A549 (cell line): ENCODE data around the gene AUTS2.

Experiments used
- CEBPB ChIP-seq, 2 experiments: fragments of >200 bp in 1 of 2; sonication (Bioruptor Twin) in 1 of 2; formaldehyde crosslinking in 1 of 2; IDR thresholded peaks; 2 replicates each; pipeline ENCODE4 v1.6.1; 2012 to 2016
- CTCF ChIP-seq: fragments of >200 bp; sonication (Bioruptor Twin); formaldehyde crosslinking; IDR thresholded peaks from 3 replicates; pipeline ENCODE4 v1.5.1; 2016
- E2F6 ChIP-seq: IDR thresholded peaks from 2 replicates; pipeline ENCODE4 v1.6.1; 2012; ENCODE audit warnings: low read depth, borderline replicate concordance
- GATA3 ChIP-seq: IDR thresholded peaks from 2 replicates; pipeline ENCODE4 v1.6.1; 2012; ENCODE audit warnings: borderline replicate concordance
- HMGXB4 ChIP-seq: fragments of 250-450 bp; sonication (Bioruptor Pico); IDR thresholded peaks from 2 replicates; pipeline ENCODE4 v1.5.0; 2021; ENCODE audit warnings: mild to moderate bottlenecking, moderate library complexity, borderline replicate concordance
- JUNB ChIP-seq: fragments of >200 bp; sonication (Bioruptor Twin); formaldehyde crosslinking; IDR thresholded peaks from 2 replicates; pipeline ENCODE4 v1.6.1; 2016
- KDM1A ChIP-seq: fragments of 200-600 bp; sonication (generic); IDR thresholded peaks from 2 replicates; pipeline ENCODE4 v1.6.1; 2016; ENCODE audit warnings: low read depth, mild to moderate bottlenecking
- MAFK ChIP-seq: fragments of 450-650 bp; IDR thresholded peaks from 2 replicates; pipeline ENCODE4 v1.6.1; 2014; ENCODE audit not compliant: partially characterized antibody
- POLR2A ChIP-seq: IDR thresholded peaks from 2 replicates; pipeline ENCODE4 v1.6.1; 2012; ENCODE audit warnings: mild to moderate bottlenecking, low read length
- RAD21 ChIP-seq, 2 experiments: fragments of >200 bp in 1 of 2; sonication (Bioruptor Twin) in 1 of 2; formaldehyde crosslinking in 1 of 2; IDR thresholded peaks in 1 of 2; conservative IDR thresholded peaks in 1 of 2; 2 replicates in 1 of 2; 3 replicates in 1 of 2; pipeline ENCODE4 v1.6.1; 2012 to 2018; ENCODE audit warnings: inconsistent platforms in 1 of 2
- REST ChIP-seq: fragments of 200-600 bp; sonication (generic); IDR thresholded peaks from 2 replicates; pipeline ENCODE4 v1.6.1; 2016; ENCODE audit warnings: antibody characterized with exemption, mild to moderate bottlenecking, moderate library complexity
- SMC3 ChIP-seq: fragments of >200 bp; sonication (Bioruptor Twin); formaldehyde crosslinking; IDR thresholded peaks from 3 replicates; pipeline ENCODE4 v1.6.1; 2018; ENCODE audit warnings: inconsistent platforms
- TP53 ChIP-seq: fragments of 250-450 bp; sonication (Bioruptor Pico); IDR thresholded peaks from 2 replicates; pipeline ENCODE4 v1.5.0; 2021; ENCODE audit warnings: mild to moderate bottlenecking, moderate library complexity
- ZNF302 ChIP-seq: fragments of 250-450 bp; sonication (Bioruptor Pico); IDR thresholded peaks from 2 replicates; pipeline ENCODE4 v1.9.0; 2021; ENCODE audit warnings: inconsistent platforms, mild to moderate bottlenecking, moderate library complexity

GRCh38 chr7:70457482-70457881 is 859.2 kb downstream of the AUTS2 start:
- no peak for TF ChIP-seq MAFK
- no peak for TF ChIP-seq TP53 (CRISPR knock-in tag)
- no peak for TF ChIP-seq CTCF
- TF ChIP-seq POLR2A: no peak
- TF ChIP-seq SMC3: no peak
- TF ChIP-seq CEBPB (IDR thresholded peaks at IDR 0.05): no peak
- no peak for TF ChIP-seq REST
- no peak for TF ChIP-seq RAD21 (conservative IDR thresholded peaks at IDR 0.05 in 1 of 2, IDR thresholded peaks at IDR 0.05 in 1 of 2)
- TF ChIP-seq HMGXB4 (CRISPR knock-in tag): no peak
- no peak for TF ChIP-seq E2F6
- TF ChIP-seq JUNB: no peak
- no peak for TF ChIP-seq GATA3
- no peak for TF ChIP-seq KDM1A
- no peak for TF ChIP-seq ZNF302 (CRISPR knock-in tag)
